ENCODE data around the gene HIVEP3. TPM values are rescaled to one million over a fixed set of nuclear protein-coding genes. Genes with fewer than 3 reads are reported as not detected.

Gene HIVEP3
- total RNA-seq, 1 donor from 2014 or later, result 11.6 TPM

DNA sequence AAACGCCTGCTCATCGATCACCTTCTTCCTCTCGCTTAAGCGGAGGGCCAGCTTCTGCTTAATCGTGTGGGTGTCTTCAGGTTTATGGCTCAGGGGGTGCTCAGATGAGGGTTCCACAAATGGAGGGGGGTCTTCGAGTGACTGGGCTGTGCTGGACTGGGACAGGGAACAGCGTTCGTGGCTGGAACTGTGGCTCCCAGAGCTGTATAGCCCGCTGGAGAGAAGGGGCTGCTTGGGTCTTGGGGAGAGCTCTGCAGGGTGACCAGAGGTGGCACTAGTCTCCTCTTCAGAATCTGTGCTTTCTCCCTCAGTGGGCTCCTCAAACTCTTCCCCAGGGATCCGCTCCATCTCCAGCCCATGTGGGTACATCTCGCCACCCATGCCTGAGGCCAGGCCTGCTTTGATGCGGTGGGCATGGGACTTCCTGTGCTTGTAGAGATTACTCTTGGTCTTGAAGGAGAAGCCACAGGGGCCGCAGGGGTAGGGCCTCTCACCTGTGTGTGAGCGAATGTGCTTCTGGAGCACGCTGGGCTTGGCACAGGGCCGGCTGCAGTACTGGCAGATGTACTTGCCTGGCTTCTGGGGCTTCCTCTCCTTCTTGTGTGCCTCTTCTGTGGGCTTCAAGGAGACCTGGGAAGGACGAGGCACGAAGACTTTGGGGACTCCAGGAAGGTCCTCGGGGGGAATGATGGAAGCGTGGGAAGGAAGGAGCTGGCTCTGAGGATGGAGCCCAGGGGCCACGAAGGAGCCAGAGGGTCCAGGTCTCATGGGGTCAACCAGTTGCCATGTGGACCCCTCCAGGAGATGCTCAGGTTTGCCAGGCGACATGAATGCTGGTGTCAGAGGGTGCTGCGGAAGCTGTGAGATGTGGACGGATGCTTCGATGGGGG is 334.8 kb downstream of the HIVEP3 start:
- Histone ChIP-seq H3K4me3 (no peak overlapping the region), H3K27me3 (ENCODE audit: low read depth) (no peaks in the 10 kb centered on the region), H3K27ac (no peak overlapping the region), H3K4me1 (no peaks in the 10 kb centered on the region), H3K9me3 (no peaks in the 10 kb centered on the region), H3K36me3 (peaks cover 8% of the 10 kb centered on the region)
- DNase-seq (no peak), ATAC-seq (no peak)
- intact Hi-C loops (cut with DNase I), result no loop called here
- TF ChIP-seq, protein P1, sequence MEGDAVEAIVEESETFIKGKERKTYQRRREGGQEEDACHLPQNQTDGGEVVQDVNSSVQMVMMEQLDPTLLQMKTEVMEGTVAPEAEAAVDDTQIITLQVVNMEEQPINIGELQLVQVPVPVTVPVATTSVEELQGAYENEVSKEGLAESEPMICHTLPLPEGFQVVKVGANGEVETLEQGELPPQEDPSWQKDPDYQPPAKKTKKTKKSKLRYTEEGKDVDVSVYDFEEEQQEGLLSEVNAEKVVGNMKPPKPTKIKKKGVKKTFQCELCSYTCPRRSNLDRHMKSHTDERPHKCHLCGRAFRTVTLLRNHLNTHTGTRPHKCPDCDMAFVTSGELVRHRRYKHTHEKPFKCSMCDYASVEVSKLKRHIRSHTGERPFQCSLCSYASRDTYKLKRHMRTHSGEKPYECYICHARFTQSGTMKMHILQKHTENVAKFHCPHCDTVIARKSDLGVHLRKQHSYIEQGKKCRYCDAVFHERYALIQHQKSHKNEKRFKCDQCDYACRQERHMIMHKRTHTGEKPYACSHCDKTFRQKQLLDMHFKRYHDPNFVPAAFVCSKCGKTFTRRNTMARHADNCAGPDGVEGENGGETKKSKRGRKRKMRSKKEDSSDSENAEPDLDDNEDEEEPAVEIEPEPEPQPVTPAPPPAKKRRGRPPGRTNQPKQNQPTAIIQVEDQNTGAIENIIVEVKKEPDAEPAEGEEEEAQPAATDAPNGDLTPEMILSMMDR (IDR thresholded peaks at IDR 0.05), result no peak

DNA sequence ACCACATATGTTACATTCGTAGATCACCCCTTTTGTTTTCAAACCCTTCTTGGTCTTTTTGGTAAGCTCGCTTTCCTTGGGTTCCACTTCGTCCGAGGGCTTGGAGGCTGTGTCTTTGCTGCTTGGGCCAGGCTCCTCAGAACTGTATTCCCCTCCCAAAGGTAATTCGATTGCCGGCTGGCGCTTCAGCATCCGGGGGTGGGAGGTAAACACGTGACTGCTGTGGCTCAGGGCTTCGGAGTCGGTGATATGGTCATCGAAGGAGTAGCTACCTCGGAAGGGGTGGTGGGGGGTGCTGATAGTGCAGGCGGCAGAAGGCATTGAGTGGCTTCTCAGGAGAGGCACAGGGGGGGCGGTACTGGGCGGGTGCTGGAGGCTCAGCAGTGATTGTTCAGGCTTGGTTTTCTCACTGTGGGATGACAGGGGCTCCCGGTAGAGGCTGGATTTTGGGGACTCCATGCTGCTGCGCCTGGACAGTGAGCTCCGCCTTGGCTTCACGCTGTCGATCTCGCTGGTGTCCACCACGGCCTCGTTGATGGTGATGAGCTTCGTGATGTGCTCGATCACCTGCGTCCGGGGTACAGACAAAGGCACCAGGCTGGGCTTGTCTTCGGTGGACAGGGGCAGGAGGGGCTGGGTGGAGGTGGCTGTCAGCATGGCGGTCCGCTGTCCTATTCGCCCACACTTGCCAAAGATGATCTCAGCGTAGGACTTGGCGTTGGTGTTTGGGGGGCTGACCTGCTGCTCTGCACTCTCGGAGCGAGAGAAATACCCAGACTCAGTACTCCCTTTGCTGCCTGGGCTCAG is 335.7 kb downstream of the HIVEP3 start:
- no peak for ATAC-seq

DNA sequence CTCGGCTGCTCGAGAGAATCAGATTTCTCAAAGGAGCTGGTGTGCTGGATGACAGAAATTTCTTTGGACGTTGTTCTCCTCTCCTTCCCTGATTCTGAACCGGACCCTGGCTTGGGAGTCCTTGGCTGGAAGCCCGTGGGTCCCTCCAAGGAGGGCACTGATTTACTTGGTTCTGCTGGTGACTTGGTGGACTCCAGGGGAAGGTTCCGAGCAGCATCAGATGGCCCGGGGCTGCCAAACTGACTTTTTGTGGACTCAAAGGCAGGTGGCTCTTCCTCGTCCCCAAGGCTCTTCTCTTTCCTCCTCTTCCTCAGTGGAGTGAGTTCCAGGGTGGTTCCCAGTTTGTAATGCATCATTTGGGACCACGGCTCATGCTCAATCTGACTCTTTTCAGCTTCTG is 336.4 kb downstream of the HIVEP3 start:
- Histone ChIP-seq H3K4me3 (no peak overlapping the region), H3K27me3 (ENCODE audit: low read depth) (no peaks in the 10 kb centered on the region), H3K4me1 (no peaks in the 10 kb centered on the region), H3K27ac (no peak overlapping the region), H3K36me3 (peaks cover 8% of the 10 kb centered on the region), H3K9me3 (no peaks in the 10 kb centered on the region)
- TF ChIP-seq, protein P1 (IDR thresholded peaks at IDR 0.05), result no peak
- DNase-seq (no peak), ATAC-seq (no peak)
- intact Hi-C loops (cut with DNase I), result no loop called here

More for the DNA sequence above, 335.7 kb downstream of the HIVEP3 start:
- DNase-seq, result no peak
- TF ChIP-seq, protein P1 (IDR thresholded peaks at IDR 0.05), result no peak
- Histone ChIP-seq H3K4me3 (no peak overlapping the region), H3K36me3 (peaks cover 8% of the 10 kb centered on the region), H3K4me1 (no peaks in the 10 kb centered on the region), H3K9me3 (no peaks in the 10 kb centered on the region), H3K27me3 (ENCODE audit: low read depth) (no peaks in the 10 kb centered on the region), H3K27ac (no peak overlapping the region)
- intact Hi-C loops (cut with DNase I), result no loop called here

DNA sequence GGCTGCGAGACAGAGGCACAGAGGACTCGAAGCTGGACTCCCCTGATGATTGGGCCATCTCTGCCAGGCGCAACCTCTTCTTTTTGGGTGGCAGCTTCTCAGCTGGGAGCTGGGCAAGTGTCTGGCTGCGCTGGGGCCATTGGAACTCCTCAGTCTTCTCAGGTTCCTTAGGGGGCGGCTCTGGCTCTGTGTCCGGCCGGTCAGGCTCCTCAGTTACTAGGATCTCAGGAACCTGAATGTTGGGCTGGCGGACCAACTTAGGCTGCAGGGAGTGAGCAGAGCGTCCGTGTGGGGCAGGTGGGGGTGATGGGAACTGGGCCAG is 336.8 kb downstream of the HIVEP3 start:
- DNase-seq, result no peak
- H3K9me3 ChIP-seq, result no peaks in the 10 kb centered on the region
- no peaks in the 10 kb centered on the region for H3K27me3 ChIP-seq (ENCODE audit: low read depth)
- no peak overlapping the region for H3K27ac ChIP-seq
- no peak overlapping the region for H3K4me3 ChIP-seq
- no peak for ATAC-seq
- intact Hi-C loops (cut with DNase I), result no loop called here
- TF ChIP-seq, protein P1 (IDR thresholded peaks at IDR 0.05), result no peak
- H3K36me3 ChIP-seq, result peaks cover 8% of the 10 kb centered on the region
- H3K4me1 ChIP-seq, result no peaks in the 10 kb centered on the region

DNA sequence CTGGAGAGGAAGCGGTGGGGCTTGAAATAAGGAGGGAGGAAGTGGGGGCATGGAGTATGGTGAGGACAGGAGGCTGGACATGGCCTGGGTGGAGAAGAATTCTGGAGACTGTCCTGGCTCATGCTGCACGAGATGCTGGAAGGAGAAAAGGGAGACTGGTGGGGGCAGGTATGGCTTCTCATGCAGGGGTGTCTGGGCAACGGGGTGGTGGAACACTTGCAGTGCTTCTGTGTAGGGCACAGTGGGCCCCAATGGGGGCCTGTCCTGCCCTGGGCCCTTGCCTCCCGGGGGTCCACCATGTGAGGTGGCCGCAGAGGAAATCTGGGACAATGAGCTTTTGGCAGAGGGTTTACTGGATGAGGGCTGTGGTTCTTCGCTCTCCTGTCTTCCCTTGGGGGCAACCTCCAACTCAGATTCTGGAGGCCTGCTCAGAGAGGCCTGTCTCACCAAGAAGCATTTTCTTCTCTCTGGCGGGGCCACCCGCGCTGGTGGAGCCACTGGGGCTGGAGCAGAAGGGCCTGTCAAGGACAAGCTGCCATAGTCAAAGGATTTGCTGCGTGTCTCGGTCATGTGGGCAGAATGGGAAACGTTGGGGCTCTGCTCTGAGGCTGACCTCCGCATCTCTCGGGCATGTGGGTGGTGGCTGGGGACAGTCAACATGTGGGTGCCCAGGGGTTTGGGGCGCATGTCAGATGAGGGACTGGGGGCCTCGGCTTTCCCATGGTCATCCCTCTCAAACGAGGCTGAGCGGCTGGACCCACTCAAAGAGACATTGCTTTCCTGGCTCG is 337.3 kb downstream of the HIVEP3 start:
- Histone ChIP-seq H3K36me3 (peaks cover 8% of the 10 kb centered on the region), H3K27ac (no peak overlapping the region), H3K4me1 (no peaks in the 10 kb centered on the region), H3K9me3 (no peaks in the 10 kb centered on the region), H3K27me3 (ENCODE audit: low read depth) (no peaks in the 10 kb centered on the region), H3K4me3 (no peak overlapping the region)
- TF ChIP-seq, protein P1 (IDR thresholded peaks at IDR 0.05), result no peak
- peak in 1 of 2 donors; percentile 15 for ATAC-seq
- no peak for DNase-seq
- intact Hi-C loops (cut with DNase I), result no loop called here
